Central memory CD4-positive, alpha-beta T cell (primary cell): ENCODE data around the gene TXNRD2.
A peak's percentile ranks its signal among the peaks of the same experiment; 100 is the strongest.
"Not testable (repeated sequence)": the region's sequence is repeated elsewhere in the genome, so short reads cannot be mapped to it uniquely, and the experiment has no call there.

Experiments
- DNase-seq: peaks from one replicate; pipeline ENCODE4 v3.0.0; 2022

Gene TXNRD2

GRCh38 chr22:19919701-19920363 is 21.8 kb downstream of the TXNRD2 start:
- DNase-seq: no peak

- DNase-seq: no peak
These were observed 23.1 kb downstream of the TXNRD2 start for GRCh38 chr22:19918332-19919106.

GRCh38 chr22:19917389-19918138 is 24.1 kb downstream of the TXNRD2 start:
- DNase-seq: no peak

GRCh38 chr22:19916941-19917340 is 24.7 kb downstream of the TXNRD2 start:
- DNase-seq: no peak

GRCh38 chr22:19916006-19916405 is 25.6 kb downstream of the TXNRD2 start:
- DNase-seq: no peak

GRCh38 chr22:19915287-19915954 is 26.2 kb downstream of the TXNRD2 start:
- DNase-seq: no peak

- no peak for DNase-seq
These were observed 27.2 kb downstream of the TXNRD2 start for GRCh38 chr22:19914201-19914943.

GRCh38 chr22:19913337-19913936 is 28.2 kb downstream of the TXNRD2 start:
- no peak for DNase-seq

GRCh38 chr22:19912271-19912999 is 29.2 kb downstream of the TXNRD2 start:
- no peak for DNase-seq

GRCh38 chr22:19911540-19912270 is 29.9 kb downstream of the TXNRD2 start:
- DNase-seq: no peak

- DNase-seq: no peak
These were observed 31.4 kb downstream of the TXNRD2 start for GRCh38 chr22:19910180-19910744.

- peak; percentile 74 for DNase-seq
These were observed 32.1 kb downstream of the TXNRD2 start for GRCh38 chr22:19909350-19910179.

GRCh38 chr22:19907902-19908301 is 33.7 kb downstream of the TXNRD2 start:
- not testable (repeated sequence) for DNase-seq

GRCh38 chr22:19906864-19907263 is 34.8 kb downstream of the TXNRD2 start:
- DNase-seq: not testable (repeated sequence)

- DNase-seq: no peak
These were observed 36.0 kb downstream of the TXNRD2 start for GRCh38 chr22:19905347-19906276.

GRCh38 chr22:19904935-19905334 is 36.7 kb downstream of the TXNRD2 start:
- no peak for DNase-seq

- no peak for DNase-seq
These were observed 37.3 kb downstream of the TXNRD2 start for GRCh38 chr22:19904174-19904856.
